Stimulated activated CD4-positive, alpha-beta T cell treated with anti-CD3 and anti-CD28 coated beads, Interleukin-15, amount 100 ng/mL, for 1 hour (primary cell): Measurements from ENCODE around the gene SYCP1.
"Not testable (repeated sequence)": the region's sequence is repeated elsewhere in the genome, so short reads cannot be mapped to it uniquely, and the experiment has no call there.

Source experiments
- DNase-seq, 2 donors: peaks; one replicate each; pipeline ENCODE4 v3.0.0-alpha.2; 2020; ENCODE audit warnings: low read depth in 1 of 2, low spot score in 1 of 2

The SYCP1 gene

DNA sequence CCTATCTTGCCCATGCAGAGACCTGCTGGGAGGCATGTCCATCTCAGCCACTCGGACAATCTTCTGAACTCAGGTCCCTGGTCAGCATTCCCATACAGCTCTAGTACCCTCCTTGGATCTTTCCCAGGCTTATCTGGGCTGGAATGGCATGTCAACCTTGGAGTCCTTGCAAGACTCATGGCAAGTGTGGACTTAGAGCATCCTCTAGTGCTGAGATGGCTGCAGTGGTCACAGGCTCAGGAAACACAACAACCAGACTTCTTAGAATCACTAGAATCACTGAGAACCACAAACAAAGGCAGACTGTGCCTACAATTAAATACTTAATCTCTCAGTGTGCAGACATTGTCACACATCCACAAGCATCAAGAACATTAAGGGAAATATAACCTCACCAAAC is 101.9 kb downstream of the SYCP1 start:
- no peak for DNase-seq

DNA sequence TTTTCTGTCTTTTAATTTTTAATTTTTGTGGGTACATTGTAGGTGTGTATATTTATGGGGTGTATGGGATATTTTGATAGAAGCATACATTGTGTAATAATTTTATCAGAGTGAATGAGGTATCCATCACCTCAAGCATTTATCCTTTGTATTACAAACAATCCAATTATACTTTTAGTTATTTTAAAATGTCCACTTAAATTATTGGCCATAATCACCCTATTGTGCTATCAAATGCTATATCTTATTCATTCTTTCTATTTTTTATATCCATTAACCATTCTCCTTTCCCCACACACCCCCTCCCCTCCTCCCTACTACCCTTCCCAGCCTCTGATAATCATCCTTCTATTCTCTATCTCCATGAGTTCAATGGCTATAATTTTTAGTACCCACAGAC is 104.8 kb downstream of the SYCP1 start:
- no peak for DNase-seq

GRCh38 chr1:114976891-114977290 is 122.2 kb downstream of the SYCP1 start:
- no peak for DNase-seq

DNA sequence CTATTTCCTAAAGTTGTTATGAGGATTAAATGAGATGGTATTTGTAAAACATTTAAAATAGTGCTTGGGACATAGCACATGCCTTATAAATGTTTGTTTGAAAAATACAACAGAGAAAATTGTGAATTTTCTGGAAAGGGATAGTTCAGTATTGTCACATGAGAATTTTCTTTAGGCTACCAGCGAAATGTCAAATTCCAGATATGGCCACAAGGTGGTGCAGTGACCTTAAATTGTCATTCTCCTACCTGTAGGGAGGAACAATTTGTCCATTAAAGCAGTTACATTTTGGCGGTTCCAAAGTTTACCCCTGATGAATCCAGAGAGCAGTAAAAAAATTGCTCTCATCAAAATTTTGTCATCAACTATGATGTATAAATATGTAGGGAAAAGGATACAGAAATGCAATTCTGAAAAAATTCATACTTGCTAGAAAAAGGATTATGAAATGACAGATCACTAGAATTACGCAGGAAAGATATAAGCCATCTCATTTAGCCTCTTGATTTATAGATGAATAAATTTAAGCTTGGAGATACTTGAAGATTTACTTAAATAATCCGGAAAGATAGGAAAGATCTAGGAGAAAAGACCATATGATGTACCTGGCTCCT is 124.7 kb downstream of the SYCP1 start:
- peak; percentile 33 to 40 for DNase-seq

- no peak for DNase-seq
These were observed 127.6 kb downstream of the SYCP1 start for GRCh38 chr1:114982251-114982650.

DNA sequence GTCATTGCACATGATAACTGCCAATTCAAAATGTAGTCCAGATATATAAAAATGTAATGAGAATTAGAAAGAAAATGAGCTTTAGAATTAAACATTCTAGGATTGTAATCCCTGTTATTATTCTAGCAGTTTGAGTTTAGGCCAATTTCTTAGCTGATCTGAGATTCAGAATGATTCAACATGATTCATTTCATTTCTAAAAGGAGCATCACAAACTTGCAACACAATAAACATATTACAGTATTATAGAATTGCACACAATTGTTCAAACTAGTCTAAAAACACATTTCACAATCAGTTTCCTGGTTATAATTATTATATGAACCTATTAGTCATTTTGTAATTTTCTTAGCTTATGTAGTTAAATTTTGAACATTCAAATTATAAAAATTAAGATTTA is 131.6 kb downstream of the SYCP1 start:
- no peak for DNase-seq

DNA sequence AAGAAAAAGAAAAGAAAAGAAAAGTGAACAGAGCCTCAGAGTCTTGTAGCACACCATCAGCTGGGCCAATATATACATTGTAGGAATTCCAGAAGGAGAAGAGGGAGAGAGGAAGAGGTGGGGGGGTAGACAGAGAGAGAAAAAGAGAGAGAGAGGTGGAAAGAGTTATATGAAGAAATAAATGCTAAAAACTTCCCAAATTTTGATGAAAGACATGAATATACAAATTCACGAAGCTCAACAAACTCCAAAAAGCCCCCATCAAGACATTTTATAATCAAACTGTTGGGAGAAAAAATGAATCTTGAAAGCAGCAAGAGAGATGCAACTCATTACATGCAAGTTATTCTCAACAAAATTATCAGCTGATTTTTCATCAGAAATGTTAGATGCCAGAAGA is 133.4 kb downstream of the SYCP1 start:
- no peak for DNase-seq

GRCh38 chr1:114997510-114998289 is 143.0 kb downstream of the SYCP1 start:
- no peak for DNase-seq

DNA sequence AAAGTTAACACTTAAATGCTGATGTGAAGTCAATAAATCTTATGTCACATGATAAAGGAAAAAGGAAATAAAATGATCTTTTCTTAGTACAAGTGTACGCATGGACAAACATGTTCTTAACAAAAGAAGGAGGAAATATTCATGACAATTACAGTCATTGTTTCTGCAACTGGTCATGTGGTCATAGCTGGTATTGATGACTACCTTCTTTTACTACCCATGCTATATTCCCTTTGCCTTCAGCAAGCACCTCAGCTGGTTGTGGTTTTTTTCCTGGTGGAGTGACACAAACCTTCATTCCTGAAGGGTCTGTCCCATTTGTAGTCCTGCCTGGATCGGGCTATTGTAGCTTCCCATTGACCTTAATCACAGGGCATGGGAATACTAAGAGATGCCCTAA is 151.5 kb downstream of the SYCP1 start:
- DNase-seq: no peak

- DNase-seq: no peak
These were observed 157.3 kb downstream of the SYCP1 start for GRCh38 chr1:115012006-115012405.

- no peak for DNase-seq
These were observed 157.8 kb downstream of the SYCP1 start for GRCh38 chr1:115012434-115012833.

DNA sequence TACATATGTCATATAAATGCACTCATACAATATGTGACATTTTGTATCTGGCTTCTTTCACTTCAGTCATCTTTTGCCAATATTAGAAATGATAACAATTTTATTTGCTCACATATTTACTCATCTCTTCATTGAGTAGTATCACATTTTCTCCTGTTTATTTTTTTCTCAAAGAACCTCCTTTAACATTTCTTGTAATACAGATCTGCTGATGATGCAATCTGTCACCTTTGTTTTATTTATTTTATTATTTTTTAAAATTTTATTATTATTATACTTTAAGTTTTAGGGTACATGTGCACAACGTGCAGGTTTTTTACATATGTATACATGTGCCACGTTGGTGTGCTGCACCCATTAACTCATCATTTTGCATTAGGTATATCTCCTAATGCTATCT is 159.1 kb downstream of the SYCP1 start:
- DNase-seq: no peak

DNA sequence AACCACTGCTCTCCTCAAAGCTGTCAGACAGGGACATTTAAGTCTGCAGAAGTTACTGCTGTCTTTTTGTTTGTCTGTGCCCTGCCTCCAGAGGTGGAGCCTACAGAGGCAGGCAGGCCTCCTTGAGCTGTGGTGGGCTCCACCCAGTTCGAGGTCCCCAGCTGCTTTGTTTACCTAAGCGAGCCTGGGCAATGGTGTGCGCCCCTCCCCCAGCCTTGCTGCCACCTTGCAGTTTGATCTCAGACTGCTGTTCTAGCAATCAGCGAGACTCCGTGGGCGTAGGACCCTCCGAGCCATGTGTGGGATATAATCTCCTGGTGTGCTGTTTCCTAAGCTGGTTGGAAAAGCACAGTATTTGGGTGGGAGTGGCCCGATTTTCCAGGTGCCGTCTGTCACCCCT is 164.9 kb downstream of the SYCP1 start:
- not testable (repeated sequence) for DNase-seq

DNA sequence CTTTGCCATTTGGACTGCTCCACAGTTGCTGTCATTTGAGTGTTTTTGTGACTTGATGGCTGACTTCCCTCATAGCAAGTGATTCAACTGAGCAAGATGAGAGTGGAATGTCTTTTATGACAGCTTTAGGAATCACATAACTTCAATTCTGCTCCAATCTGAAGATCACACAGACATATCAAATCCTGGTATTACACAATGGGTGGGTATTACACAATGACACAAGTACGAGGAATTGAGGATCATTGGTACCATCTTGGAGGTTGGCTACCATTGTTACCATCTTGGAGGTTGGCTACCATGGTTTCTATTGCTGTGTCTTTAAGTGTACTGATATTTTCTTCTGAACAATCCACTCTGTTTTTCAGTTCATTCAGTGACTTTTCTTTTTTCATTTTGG is 166.5 kb downstream of the SYCP1 start:
- DNase-seq: no peak

DNA sequence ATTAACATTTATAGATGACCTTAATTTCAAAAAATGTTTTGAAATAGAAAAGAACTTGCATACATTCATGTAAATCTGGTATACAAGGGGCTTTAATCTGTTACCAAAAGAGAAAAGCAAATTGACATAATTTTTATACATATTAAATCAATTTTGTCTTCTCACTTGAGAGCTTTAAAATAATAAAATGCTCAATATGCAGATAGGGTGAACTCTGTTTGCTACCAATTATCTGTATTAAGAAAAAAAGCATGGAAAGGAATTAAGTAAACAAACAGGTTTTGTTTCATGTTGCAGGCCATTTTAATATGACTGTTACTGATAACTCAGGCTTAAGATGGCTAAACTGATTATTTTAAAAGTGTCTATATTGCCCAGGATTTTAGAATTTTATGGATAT is 168.9 kb downstream of the SYCP1 start:
- DNase-seq: no peak

DNA sequence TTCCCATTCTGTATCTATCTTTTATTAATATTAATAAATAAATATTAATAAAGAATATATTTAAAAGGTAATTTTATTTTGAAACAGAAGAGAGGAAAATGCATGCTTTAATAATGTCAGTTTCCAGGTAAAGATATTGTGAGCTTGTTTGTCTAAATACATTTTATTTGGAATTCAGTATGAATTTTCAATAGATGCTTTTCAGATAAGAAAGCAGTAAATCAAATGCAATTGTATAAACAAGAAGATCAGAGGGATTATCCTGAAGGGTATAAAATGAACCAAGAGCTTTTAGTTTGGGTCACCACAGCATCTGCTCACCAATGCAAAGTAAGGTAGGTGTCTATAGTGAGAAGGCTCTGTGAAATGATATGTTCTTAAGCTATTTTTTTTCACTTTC is 174.9 kb downstream of the SYCP1 start, which contains the start of gene TSHB:
Gene TSHB (plus strand): TSS at position 301 of the 400 bp plus-strand sequence. CDS start 3,537 bp downstream, outside the sequence.
- DNase-seq: no peak

DNA sequence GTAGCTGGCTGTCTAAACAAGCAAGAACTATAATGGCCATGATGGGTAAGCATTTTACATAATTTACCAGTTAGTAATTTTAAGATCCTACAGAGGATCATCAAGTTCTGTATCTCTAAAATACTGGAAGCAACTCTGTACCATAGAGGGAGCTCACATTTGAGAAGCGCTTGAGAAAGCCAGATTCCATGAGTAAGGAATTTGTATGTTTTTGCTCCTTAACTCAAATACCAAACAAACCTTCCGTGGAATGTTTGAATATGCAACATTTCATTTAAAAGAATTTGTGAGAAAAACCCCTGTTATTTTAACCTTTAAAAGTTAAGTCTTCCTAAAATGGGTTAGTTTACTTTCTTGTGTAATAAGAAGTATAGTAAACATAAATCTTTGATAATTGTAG is 176.9 kb downstream of the SYCP1 start:
- no peak for DNase-seq

- DNase-seq: no peak
These were observed 181.0 kb downstream of the SYCP1 start for GRCh38 chr1:115035652-115036051.

DNA sequence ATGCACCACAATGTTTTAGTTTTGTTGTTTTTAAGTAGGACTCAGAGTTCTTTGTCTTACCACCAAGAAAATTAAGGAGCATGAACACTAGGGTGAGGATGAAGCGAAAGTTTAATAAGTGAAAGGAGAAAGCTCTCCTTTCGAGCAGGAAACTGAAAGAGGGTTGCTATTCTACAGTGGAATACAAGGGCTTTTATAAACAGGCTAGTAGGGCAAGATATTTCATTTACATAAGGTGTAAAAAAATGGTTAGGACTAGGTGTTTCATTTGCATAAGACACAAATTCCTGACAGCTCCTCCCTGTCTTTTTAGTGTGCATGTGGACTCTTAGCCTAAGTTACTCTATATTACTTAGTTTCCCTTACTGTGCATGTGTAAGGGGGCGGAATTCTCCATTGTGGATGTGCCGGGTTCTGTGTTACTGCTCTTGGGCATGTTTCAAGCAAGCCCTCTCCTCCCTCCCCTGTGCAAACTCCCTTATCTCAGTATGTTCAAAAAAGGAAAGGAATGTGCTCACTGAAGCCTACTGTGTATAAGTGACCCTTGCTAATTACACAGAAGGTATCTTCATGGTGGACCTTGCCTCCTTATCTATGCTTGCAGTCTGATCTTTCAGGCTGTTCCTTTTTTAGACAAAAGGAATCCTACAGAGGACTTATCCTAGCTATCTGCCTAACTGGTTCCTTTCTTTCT is 182.3 kb downstream of the SYCP1 start:
- DNase-seq: no peak

- no peak for DNase-seq
These were observed 185.8 kb downstream of the SYCP1 start for GRCh38 chr1:115040501-115040900.

GRCh38 chr1:115041654-115042053 is 187.0 kb downstream of the SYCP1 start:
- DNase-seq: no peak
